BLaER1 (cell line): ENCODE data around the gene LSR.

ENCODE experiments used
- H3K27ac ChIP-seq: shearing (Covaris generic); formaldehyde crosslinking; 2 replicates; pipeline ENCODE4 v1.8.1; 2022
- H3K27me3 ChIP-seq: shearing (Covaris generic); formaldehyde crosslinking; 2 replicates; pipeline ENCODE4 v1.8.1; 2022
- H3K36me3 ChIP-seq: shearing (Covaris generic); formaldehyde crosslinking; 2 replicates; pipeline ENCODE4 v1.8.1; 2022
- H3K4me1 ChIP-seq: shearing (Covaris generic); formaldehyde crosslinking; 2 replicates; pipeline ENCODE4 v1.8.1; 2022
- H3K4me2 ChIP-seq: shearing (Covaris generic); formaldehyde crosslinking; 2 replicates; pipeline ENCODE4 v1.8.1; 2022
- H3K4me3 ChIP-seq: shearing (Covaris generic); formaldehyde crosslinking; 2 replicates; pipeline ENCODE4 v1.8.1; 2022
- H3K9ac ChIP-seq: shearing (Covaris generic); formaldehyde crosslinking; 2 replicates; pipeline ENCODE4 v1.8.1; 2022
- H3K9me3 ChIP-seq: shearing (Covaris generic); formaldehyde crosslinking; 2 replicates; pipeline ENCODE4 v1.8.1; 2022
- H4K20me1 ChIP-seq: shearing (Covaris generic); formaldehyde crosslinking; 2 replicates; pipeline ENCODE4 v1.8.1; 2022
- Cebpa-rat ChIP-seq: shearing (Covaris generic); IDR thresholded peaks from 2 replicates; pipeline ENCODE4 v1.8.1; 2022

Gene LSR

DNA sequence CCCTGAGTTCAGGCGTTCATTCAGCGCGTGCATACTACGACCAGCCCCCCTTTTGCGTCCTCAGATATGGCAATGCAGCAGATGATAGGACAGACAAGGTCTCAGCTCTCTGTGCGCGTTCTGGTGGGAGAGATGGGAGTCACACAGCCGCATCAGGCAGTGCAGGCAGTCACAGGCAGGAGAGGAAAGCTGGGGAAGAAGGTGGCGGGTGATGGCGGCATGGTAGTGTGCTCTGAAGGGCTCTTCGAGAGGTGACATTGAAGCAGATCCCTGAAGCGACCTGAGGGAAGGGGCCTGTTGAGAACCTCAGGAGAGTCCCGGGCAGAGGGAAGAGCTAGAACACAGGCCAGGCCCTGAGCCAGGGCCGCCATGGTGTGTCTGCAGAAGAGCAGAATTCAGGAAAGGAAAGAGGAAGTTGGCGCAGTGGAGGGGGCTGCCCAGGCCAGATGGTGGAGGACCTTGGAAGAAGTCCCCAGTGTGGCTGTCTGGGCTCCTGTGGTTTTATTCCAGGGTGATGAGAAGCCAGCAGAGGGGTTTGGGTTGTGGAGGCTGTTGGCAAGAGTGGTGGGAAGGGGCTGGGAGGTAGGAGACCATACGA lies 23.4 kb downstream of the LSR start:
- H3K4me2 ChIP-seq, result peak overlapping the region; percentile 82
- peaks cover 72% of the 10 kb centered on the region for H3K36me3 ChIP-seq
- H3K27ac ChIP-seq, result peak overlapping the region; percentile 65
- no peak for TF ChIP-seq Cebpa-rat
- H3K4me3 ChIP-seq, result no peak overlapping the region
- peaks cover 36% of the 10 kb centered on the region for H3K4me1 ChIP-seq
- H3K27me3 ChIP-seq, result no peaks in the 10 kb centered on the region
- peaks cover 20% of the 10 kb centered on the region; the same call in 1 of the 2 replicates for H4K20me1 ChIP-seq
- no peaks in the 10 kb centered on the region for H3K9me3 ChIP-seq
- H3K9ac ChIP-seq, result peak overlapping the region; percentile 41; the same call in 1 of the 2 replicates

DNA sequence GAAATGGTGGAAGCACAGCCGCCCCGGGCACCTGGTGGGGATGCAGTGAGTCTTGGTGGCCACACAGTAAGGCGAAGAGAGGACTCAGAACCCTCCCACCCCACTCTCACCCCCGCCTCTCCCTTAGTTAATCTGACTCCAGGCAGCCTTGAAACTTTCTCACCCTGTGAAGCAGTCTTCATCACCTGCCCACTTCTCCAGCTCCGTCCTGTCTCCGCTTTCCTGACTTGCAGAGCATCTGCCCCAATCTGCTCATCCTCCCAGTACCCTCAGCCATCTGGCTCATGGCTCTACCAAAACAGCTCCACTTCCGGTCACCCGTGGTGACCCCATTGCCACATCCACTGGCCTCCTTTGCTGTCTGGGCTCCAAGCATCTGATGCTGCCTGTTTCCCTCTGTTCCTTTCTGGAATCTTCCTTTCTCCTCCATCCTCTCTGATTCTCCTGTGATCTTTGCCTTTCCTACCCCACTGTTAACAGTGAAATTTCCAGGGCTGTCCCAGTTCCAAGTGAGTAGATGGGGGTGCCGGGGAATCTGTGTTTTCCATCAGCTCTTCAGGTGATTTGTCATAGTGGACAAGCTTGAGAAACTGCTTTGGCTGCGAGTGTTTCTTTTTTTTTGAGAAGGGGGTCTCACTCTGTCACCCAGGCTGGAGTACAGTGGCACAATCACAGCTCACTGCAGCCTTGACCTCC lies 24.3 kb downstream of the LSR start:
- peaks cover 36% of the 10 kb centered on the region for H3K4me1 ChIP-seq
- H3K27me3 ChIP-seq, result no peaks in the 10 kb centered on the region
- no peak overlapping the region for H3K9ac ChIP-seq
- peak overlapping the region; percentile 65 for H3K27ac ChIP-seq
- peaks cover 20% of the 10 kb centered on the region; the same call in 1 of the 2 replicates for H4K20me1 ChIP-seq
- TF ChIP-seq Cebpa-rat, result no peak
- H3K4me3 ChIP-seq, result no peak overlapping the region
- H3K9me3 ChIP-seq, result no peaks in the 10 kb centered on the region
- peaks cover 81% of the 10 kb centered on the region for H3K36me3 ChIP-seq
- peak overlapping the region; percentile 82 for H3K4me2 ChIP-seq

DNA sequence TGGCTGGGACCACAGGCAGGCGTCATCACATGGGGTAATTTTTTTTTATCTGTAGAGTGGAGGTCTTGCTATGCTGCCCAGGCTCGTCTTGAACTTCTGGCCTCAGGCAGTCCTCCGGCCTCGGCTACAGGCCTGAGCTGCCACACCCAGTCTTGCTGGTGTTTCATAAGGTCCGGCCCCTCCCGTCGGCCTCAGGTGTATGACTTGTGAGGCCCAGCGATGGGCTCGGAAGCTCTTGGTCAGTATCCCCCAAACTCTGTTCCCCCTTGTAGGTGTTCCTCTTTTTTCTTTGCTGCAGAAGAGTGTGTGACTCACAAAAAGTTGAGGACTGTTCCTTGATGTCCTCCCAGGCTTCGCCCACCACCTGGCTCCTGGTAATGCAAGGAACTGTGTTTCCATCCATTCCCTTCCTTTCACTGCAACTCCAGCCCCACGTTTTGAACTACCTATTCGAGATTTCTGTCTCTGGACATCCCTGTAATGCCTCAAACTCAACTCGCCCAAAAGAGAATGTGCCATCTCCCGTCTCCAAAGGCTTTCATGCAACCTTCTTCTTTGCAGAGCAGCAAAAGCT lies 25.0 kb downstream of the LSR start:
- no peak overlapping the region for H3K4me3 ChIP-seq
- H3K36me3 ChIP-seq, result peaks cover 88% of the 10 kb centered on the region
- peaks cover 20% of the 10 kb centered on the region; the same call in 1 of the 2 replicates for H4K20me1 ChIP-seq

DNA sequence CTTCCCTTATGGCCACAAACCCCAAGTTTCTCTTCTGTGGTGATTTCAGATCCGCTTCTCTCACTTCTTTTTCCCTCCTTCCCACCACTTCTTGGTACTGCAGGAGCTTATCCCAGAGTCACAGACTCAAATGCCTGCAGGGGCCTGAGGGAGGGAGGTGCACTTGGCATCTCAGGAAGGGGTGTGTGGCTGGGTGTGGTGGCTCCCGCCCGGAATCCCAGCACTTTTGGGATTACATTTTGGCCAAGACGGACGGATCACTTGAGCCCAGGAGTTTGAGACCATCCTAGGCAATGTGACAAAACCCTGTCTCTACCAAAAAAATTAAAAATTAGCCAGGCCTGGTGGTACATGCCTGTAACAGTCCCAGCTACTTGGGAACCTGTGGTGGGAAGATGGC lies 25.5 kb downstream of the LSR start:
- TF ChIP-seq Cebpa-rat, result no peak
- peaks cover 93% of the 10 kb centered on the region for H3K36me3 ChIP-seq
- H3K27ac ChIP-seq, result no peak overlapping the region

More for the DNA sequence above, 25.0 kb downstream of the LSR start:
- Histone ChIP-seq H3K27ac (no peak overlapping the region), H3K4me1 (peaks cover 36% of the 10 kb centered on the region), H3K9me3 (no peaks in the 10 kb centered on the region), H3K4me2 (no peak overlapping the region), H3K27me3 (no peaks in the 10 kb centered on the region), H3K9ac (no peak overlapping the region)
- TF ChIP-seq Cebpa-rat, result no peak

DNA sequence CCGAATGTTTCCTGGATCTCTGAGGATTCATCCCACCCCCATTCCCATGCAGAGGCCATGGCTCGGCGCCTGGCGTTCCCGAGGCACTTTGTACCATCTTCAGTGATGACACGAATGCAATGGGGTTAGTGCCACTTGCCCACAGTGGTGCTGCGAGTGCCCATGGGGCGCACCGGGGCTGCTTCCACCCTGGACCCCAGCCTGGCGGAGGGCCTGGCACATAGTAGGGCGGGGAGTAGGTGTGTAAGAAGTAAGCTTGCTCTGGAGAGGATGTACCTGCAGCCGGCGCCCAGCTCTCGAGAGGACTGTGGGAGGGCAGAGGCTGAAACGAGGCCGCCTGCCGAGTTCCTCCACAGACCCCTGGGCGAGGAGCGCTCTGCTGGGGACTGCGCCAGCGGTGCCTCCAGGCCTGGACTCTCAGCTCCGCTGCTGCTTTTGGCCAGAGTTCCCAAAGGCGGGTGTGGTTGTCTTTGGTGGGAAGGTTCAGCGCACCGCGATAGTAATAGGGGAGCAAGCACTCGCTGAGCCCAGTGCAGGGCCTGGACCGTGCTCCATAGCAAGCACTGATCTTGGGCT lies 28.0 kb downstream of the LSR start:
- Histone ChIP-seq H3K27me3 (no peaks in the 10 kb centered on the region), H3K27ac (0 out of 2 replicates have a peak overlapping the region, but pooled peaks have one; percentile 18), H4K20me1 (peaks cover 10% of the 10 kb centered on the region; the same call in 1 of the 2 replicates), H3K4me1 (peaks cover 40% of the 10 kb centered on the region), H3K9me3 (no peaks in the 10 kb centered on the region), H3K9ac (no peak overlapping the region), H3K4me2 (no peak overlapping the region), H3K36me3 (peaks cover 83% of the 10 kb centered on the region), H3K4me3 (no peak overlapping the region)
- no peak for TF ChIP-seq Cebpa-rat

More for the DNA sequence above, 25.5 kb downstream of the LSR start:
- no peak overlapping the region for H3K4me3 ChIP-seq
- H4K20me1 ChIP-seq, result peaks cover 20% of the 10 kb centered on the region; the same call in 1 of the 2 replicates
- H3K9ac ChIP-seq, result no peak overlapping the region
- H3K4me2 ChIP-seq, result no peak overlapping the region
- H3K9me3 ChIP-seq, result no peaks in the 10 kb centered on the region
- peaks cover 36% of the 10 kb centered on the region for H3K4me1 ChIP-seq
- H3K27me3 ChIP-seq, result no peaks in the 10 kb centered on the region

DNA sequence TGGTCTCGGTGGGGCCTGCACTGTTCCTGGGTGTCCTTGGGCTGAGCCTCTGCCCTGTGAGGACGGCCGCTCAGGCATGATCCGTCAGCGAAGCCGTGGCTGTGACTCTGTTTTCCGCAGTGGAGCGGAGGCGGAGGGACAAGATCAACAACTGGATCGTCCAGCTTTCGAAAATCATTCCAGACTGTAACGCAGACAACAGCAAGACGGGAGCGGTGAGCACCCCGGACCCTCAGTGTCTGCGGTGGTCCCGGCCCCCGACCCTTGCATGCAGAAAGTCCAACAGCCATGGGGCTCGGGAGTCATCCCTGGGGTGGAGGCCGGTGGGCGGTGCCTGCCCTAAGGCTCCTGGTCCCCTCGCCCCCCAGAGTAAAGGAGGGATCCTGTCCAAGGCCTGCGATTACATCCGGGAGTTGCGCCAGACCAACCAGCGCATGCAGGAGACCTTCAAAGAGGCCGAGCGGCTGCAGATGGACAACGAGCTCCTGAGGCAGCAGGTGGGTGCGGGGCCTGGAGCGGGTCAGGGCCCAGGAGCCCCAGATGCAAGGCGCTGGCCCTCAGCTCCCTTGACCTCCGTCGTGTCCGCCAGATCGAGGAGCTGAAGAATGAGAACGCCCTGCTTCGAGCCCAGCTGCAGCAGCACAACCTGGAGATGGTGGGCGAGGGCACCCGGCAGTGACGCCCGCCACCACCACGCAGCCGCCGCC lies 29.9 kb downstream of the LSR start:
- Histone ChIP-seq H4K20me1 (no peaks in the 10 kb centered on the region; the same call in 1 of the 2 replicates), H3K9ac (no peak overlapping the region), H3K36me3 (peaks cover 64% of the 10 kb centered on the region), H3K4me1 (peaks cover 35% of the 10 kb centered on the region), H3K27ac (no peak overlapping the region), H3K9me3 (no peaks in the 10 kb centered on the region), H3K27me3 (no peaks in the 10 kb centered on the region), H3K4me2 (no peak overlapping the region), H3K4me3 (no peak overlapping the region)
- no peak for TF ChIP-seq Cebpa-rat

DNA sequence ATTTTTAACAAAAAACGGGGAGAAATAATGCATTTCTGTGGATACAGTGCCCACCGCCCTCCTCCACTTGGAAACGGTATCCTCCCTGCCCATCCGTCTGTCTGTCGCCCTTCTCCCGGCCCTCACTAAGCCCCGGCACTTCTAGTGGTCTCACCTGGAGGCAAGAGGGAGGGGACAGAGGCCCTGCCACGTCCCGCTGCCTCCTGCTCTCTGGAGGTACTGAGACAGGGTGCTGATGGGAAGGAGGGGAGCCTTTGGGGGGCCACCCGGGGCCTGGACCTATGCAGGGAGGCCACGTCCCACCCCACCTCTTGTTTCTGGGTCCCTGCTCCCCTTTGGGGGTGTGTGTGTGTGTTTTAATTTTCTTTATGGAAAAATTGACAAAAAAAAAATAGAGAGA lies 30.6 kb downstream of the LSR start:
- Histone ChIP-seq H3K27ac (no peak overlapping the region), H3K4me2 (peak overlapping the region; percentile 76)

DNA sequence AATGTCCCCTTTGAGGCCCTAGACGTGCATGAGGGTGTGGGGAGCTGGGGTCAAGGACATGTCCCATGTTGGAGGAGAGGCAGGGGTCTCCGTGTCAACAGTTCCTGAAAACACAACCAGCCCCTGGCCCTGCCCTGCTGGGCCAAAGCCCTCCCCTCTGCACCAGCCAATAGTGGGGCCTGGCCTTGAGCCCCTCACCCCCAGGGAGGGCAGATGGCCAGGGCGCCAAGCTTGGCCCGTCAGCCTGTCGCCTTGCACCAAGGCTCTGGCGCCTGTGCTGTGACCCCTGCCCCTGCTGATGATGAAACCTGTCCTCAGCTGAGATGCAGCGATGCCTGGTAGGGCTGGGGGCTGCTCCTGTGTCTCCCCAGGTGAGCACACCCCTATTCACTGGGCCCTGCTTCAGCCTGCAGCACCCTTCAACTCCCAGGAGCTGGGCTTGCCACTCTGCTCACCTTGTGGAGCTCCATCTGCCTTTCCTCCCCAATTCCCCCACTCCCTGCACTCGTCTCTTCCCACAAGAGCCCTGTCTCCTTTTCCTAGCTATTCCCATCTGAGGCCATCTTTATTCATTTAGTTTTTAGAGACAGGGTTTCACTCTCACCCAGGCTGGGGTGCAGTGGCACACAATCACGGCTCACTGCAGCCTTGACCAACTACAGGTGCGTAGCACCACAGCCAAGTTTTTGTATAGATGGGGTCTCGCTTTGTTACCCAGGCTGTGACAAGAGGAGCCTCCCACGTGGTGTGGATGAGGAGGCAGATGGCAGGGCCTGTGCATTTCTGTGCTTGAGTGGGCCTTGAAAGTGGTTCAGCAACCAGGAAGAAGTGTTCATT lies 31.4 kb downstream of the LSR start:
- no peak for TF ChIP-seq Cebpa-rat
- H3K27ac ChIP-seq, result peak overlapping the region; percentile 39; the same call in 1 of the 2 replicates
- H3K4me3 ChIP-seq, result no peak overlapping the region
- H3K36me3 ChIP-seq, result peaks cover 49% of the 10 kb centered on the region
- H3K4me2 ChIP-seq, result peak overlapping the region; percentile 76
- no peaks in the 10 kb centered on the region for H3K27me3 ChIP-seq
- peaks cover 42% of the 10 kb centered on the region for H3K4me1 ChIP-seq
- H3K9me3 ChIP-seq, result no peaks in the 10 kb centered on the region
- no peaks in the 10 kb centered on the region; the same call in 1 of the 2 replicates for H4K20me1 ChIP-seq
- peak overlapping the region; percentile 19; the same call in 1 of the 2 replicates for H3K9ac ChIP-seq

More for the DNA sequence above, 30.6 kb downstream of the LSR start:
- Histone ChIP-seq H3K9ac (no peak overlapping the region), H3K36me3 (peaks cover 57% of the 10 kb centered on the region), H3K27me3 (no peaks in the 10 kb centered on the region), H3K4me3 (no peak overlapping the region), H3K4me1 (peaks cover 35% of the 10 kb centered on the region), H4K20me1 (no peaks in the 10 kb centered on the region; the same call in 1 of the 2 replicates), H3K9me3 (no peaks in the 10 kb centered on the region)
- no peak for TF ChIP-seq Cebpa-rat

DNA sequence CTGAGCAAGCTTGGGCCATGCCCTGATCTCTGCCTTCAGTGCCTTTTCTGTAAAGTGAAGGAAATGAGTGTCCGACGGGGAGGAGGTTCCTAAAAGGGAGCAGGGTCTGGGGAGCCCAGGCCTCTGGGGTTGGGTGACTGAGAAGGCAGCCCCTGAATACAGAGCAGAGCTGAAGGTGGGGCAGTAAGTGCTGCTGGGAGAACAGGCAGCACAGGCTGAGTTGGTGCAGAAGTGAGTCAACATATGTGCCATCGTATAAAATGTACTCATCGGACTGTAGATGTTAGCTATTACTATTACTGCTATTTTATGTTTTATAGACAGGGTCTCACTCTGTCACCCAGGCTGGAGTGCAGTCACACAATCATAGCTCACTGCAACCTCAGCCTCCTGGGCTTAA lies 32.5 kb downstream of the LSR start:
- Histone ChIP-seq H3K4me3 (no peak overlapping the region), H3K36me3 (peaks cover 38% of the 10 kb centered on the region), H3K9ac (no peak overlapping the region), H3K9me3 (no peaks in the 10 kb centered on the region), H3K4me1 (peaks cover 43% of the 10 kb centered on the region), H3K4me2 (peak overlapping the region; percentile 76; the same call in 1 of the 2 replicates), H3K27me3 (no peaks in the 10 kb centered on the region), H4K20me1 (no peaks in the 10 kb centered on the region; the same call in 1 of the 2 replicates), H3K27ac (peak overlapping the region; percentile 39; the same call in 1 of the 2 replicates)
- TF ChIP-seq Cebpa-rat, result no peak
